K562 (cell line): ENCODE data around the gene FBL. TPM values are rescaled to one million over a fixed set of nuclear protein-coding genes. Genes with fewer than 3 reads are reported as not detected.

Experiments
- CHCHD3 ChIP-seq: fragments of 250-450 bp; sonication (Bioruptor Pico); IDR thresholded peaks from 2 replicates; pipeline ENCODE4 v2.1.2; 2022; ENCODE audit warnings: mild to moderate bottlenecking
- E2F3 ChIP-seq: fragments of 250-450 bp; sonication (Bioruptor Pico); IDR thresholded peaks from 2 replicates; pipeline ENCODE4 v1.4.0; 2020; ENCODE audit warnings: mild to moderate bottlenecking
- ETV5 ChIP-seq: sonication (generic); formaldehyde crosslinking; IDR thresholded peaks from 2 replicates; pipeline ENCODE4 v1.4.0; 2020; ENCODE audit warnings: low read depth, mild to moderate bottlenecking, missing genetic modification reagents
- FOXK1 ChIP-seq: sonication (generic); formaldehyde crosslinking; IDR thresholded peaks from 2 replicates; pipeline ENCODE4 v1.8.0; 2022; ENCODE audit warnings: missing genetic modification reagents, mild to moderate bottlenecking, borderline replicate concordance
- HDAC6 ChIP-seq: IDR thresholded peaks from 2 replicates; pipeline ENCODE4 v1.6.1; 2012; ENCODE audit warnings: low read depth, mild to moderate bottlenecking, control low read depth, inconsistent platforms, low read length, moderate library complexity
- HDAC8 ChIP-seq: fragments of 450-650 bp; IDR thresholded peaks from 2 replicates; pipeline ENCODE4 v1.6.1; 2016; ENCODE audit warnings: mild to moderate bottlenecking, missing genetic modification characterization, moderate library complexity, missing compliant biosample characterization
- KDM2B ChIP-seq: fragments of 250-450 bp; sonication (Bioruptor Pico); IDR thresholded peaks from 2 replicates; pipeline ENCODE4 v1.8.0; 2021; ENCODE audit warnings: mild to moderate bottlenecking, moderate library complexity
- KHSRP ChIP-seq: fragments of 450-650 bp; IDR thresholded peaks from 2 replicates; pipeline ENCODE4 v1.6.1; 2017
- KLF16 ChIP-seq: IDR thresholded peaks from 2 replicates; pipeline ENCODE4 v1.6.1; 2016; ENCODE audit warnings: antibody characterized with exemption
- MAFK ChIP-seq: IDR thresholded peaks from 2 replicates; pipeline ENCODE4 v1.6.1; 2011; ENCODE audit warnings: low read length, improper control_type of control experiment
- POLR2B ChIP-seq: fragments of 450-650 bp; IDR thresholded peaks from 2 replicates; pipeline ENCODE4 v1.6.1; 2018; ENCODE audit warnings: low read depth; ENCODE audit not compliant: partially characterized antibody
- SAP30 ChIP-seq: fragments of 200-600 bp; sonication (generic); IDR thresholded peaks from 2 replicates; pipeline ENCODE4 v1.6.1; 2012; ENCODE audit warnings: borderline replicate concordance, low read depth, mild to moderate bottlenecking, moderate library complexity, low read length, control low read depth, inconsistent platforms; ENCODE audit not compliant: insufficient read depth, poor library complexity, severe bottlenecking
- SREBF1 ChIP-seq: fragments of 150-350 bp; IDR thresholded peaks from 2 replicates; pipeline ENCODE4 v1.6.1; 2014; ENCODE audit warnings: antibody characterized with exemption, low read depth, low read length, borderline replicate concordance
- STAG1 ChIP-seq: sonication (generic); formaldehyde crosslinking; IDR thresholded peaks from 2 replicates; pipeline ENCODE4 v1.5.0; 2020; ENCODE audit warnings: missing genetic modification reagents, borderline replicate concordance
- STAT5A ChIP-seq: IDR thresholded peaks from 2 replicates; pipeline ENCODE4 v1.6.1; 2012; ENCODE audit warnings: low read length, inconsistent platforms, borderline replicate concordance
- TRIM25 ChIP-seq: fragments of 450-650 bp; IDR thresholded peaks from 2 replicates; pipeline ENCODE4 v1.7.0; 2016; ENCODE audit warnings: borderline replicate concordance
- U2AF1 ChIP-seq: fragments of 200-400 bp; formaldehyde crosslinking; optimal IDR thresholded peaks from 2 replicates; pipeline ENCODE3; 2017; ENCODE audit warnings: mild to moderate bottlenecking, low read depth, low read length, moderate library complexity
- WHSC1 ChIP-seq: IDR thresholded peaks from one replicate; pipeline ENCODE4 v1.6.1; 2012; ENCODE audit warnings: low read length, control low read depth, inconsistent platforms
- ZNF133 ChIP-seq: fragments of 250-450 bp; sonication (Bioruptor Pico); IDR thresholded peaks from 2 replicates; pipeline ENCODE4 v1.4.0; 2020; ENCODE audit warnings: mild to moderate bottlenecking
- ZNF165 ChIP-seq: fragments of 250-450 bp; sonication (Bioruptor Pico); IDR thresholded peaks from 2 replicates; pipeline ENCODE4 v1.4.0; 2020; ENCODE audit warnings: borderline replicate concordance
- polyA plus RNA-seq, 8 experiments: library from polyadenylated mRNA; depleted of rRNA in 4 of 8; stranded (reverse) in 5 of 8; unstranded in 3 of 8; fragments of >200 nt; fragmentation: Nextera tagmentation in 2 of 8; fragmentation: Illumina TruSeq in 1 of 8; extraction: Ambion mirVana in 2 of 8; extraction: Trizol in 1 of 8; gene quantifications; 2 replicates each; pipeline versions ENCODE4 v1.2.1 to v1.2.3, GENCODE V29; 2011 to 2014; ENCODE audit warnings: inconsistent platforms in 1 of 8, missing spikeins in 1 of 8
- total RNA-seq, 7 experiments: library from RNA; depleted of rRNA in 6 of 7; stranded (reverse); fragments of >200 nt in 6 of 7; fragmentation: Illumina TruSeq in 2 of 7; extraction: Trizol in 2 of 7; gene quantifications; 2 replicates each; pipeline versions ENCODE4 v1.2.1 to v1.2.3, GENCODE V29; 2011 to 2021; ENCODE audit warnings: low replicate concordance in 1 of 7
- TF ChIP-seq, protein P1 (sequence below): fragments of 250-450 bp; sonication (Bioruptor Pico); IDR thresholded peaks from 2 replicates; pipeline ENCODE4 v1.5.0; 2021
- TF ChIP-seq, protein P2 (sequence below): fragments of 150-350 bp; IDR thresholded peaks from 2 replicates; pipeline ENCODE4 v1.6.1; 2014; ENCODE audit warnings: low read depth, mild to moderate bottlenecking, low read length, borderline replicate concordance

Gene FBL
- total and polyA plus RNA-seq, 9 of the 15 experiments (the other 6 are each of a cell fraction or from before 2014, with no cell fraction given), result 201 to 1,696 (median 696) TPM

GRCh38 chr19:39833464-39834286, 12.5 kb downstream of the FBL start, which contains the start of gene DYRK1B (continued):
- TF ChIP-seq ZNF165 (CRISPR knock-in tag) (no peak), MAFK (no peak), SREBF1 (no peak), FOXK1 (CRISPR knock-in tag) (no peak), KHSRP (no peak), STAT5A (peak; percentile 73), ZNF133 (CRISPR knock-in tag) (no peak), SAP30 (peak; percentile 93), U2AF1 (no peak), HDAC8 (tag) (0 out of 2 replicates have a peak, but pooled peaks have one; percentile 45), KLF16 (no peak), ETV5 (CRISPR knock-in tag) (no peak; the same call in 1 of the 2 replicates), POLR2B (peak; percentile 95), STAG1 (CRISPR knock-in tag) (no peak), KDM2B (CRISPR knock-in tag) (no peak), HDAC6 (no peak), CHCHD3 (CRISPR knock-in tag) (no peak), TRIM25 (no peak), WHSC1 (no peak), E2F3 (CRISPR knock-in tag) (no peak; the same call in 1 of the 2 replicates)
- TF ChIP-seq, protein P1, sequence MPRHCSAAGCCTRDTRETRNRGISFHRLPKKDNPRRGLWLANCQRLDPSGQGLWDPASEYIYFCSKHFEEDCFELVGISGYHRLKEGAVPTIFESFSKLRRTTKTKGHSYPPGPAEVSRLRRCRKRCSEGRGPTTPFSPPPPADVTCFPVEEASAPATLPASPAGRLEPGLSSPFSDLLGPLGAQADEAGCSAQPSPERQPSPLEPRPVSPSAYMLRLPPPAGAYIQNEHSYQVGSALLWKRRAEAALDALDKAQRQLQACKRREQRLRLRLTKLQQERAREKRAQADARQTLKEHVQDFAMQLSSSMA (CRISPR knock-in tag), result 0 out of 2 replicates have a peak, but pooled peaks have one; percentile 31
- TF ChIP-seq, protein P2, sequence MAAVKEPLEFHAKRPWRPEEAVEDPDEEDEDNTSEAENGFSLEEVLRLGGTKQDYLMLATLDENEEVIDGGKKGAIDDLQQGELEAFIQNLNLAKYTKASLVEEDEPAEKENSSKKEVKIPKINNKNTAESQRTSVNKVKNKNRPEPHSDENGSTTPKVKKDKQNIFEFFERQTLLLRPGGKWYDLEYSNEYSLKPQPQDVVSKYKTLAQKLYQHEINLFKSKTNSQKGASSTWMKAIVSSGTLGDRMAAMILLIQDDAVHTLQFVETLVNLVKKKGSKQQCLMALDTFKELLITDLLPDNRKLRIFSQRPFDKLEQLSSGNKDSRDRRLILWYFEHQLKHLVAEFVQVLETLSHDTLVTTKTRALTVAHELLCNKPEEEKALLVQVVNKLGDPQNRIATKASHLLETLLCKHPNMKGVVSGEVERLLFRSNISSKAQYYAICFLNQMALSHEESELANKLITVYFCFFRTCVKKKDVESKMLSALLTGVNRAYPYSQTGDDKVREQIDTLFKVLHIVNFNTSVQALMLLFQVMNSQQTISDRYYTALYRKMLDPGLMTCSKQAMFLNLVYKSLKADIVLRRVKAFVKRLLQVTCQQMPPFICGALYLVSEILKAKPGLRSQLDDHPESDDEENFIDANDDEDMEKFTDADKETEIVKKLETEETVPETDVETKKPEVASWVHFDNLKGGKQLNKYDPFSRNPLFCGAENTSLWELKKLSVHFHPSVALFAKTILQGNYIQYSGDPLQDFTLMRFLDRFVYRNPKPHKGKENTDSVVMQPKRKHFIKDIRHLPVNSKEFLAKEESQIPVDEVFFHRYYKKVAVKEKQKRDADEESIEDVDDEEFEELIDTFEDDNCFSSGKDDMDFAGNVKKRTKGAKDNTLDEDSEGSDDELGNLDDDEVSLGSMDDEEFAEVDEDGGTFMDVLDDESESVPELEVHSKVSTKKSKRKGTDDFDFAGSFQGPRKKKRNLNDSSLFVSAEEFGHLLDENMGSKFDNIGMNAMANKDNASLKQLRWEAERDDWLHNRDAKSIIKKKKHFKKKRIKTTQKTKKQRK, result no peak
